ENCODE measurements around the gene DLG3. TPM values are rescaled to one million over a fixed set of nuclear protein-coding genes. Genes with fewer than 3 reads are reported as not detected.

DLG3 gene
- total RNA-seq, 1 donor from 2014 or later, result 10.3 TPM

DNA sequence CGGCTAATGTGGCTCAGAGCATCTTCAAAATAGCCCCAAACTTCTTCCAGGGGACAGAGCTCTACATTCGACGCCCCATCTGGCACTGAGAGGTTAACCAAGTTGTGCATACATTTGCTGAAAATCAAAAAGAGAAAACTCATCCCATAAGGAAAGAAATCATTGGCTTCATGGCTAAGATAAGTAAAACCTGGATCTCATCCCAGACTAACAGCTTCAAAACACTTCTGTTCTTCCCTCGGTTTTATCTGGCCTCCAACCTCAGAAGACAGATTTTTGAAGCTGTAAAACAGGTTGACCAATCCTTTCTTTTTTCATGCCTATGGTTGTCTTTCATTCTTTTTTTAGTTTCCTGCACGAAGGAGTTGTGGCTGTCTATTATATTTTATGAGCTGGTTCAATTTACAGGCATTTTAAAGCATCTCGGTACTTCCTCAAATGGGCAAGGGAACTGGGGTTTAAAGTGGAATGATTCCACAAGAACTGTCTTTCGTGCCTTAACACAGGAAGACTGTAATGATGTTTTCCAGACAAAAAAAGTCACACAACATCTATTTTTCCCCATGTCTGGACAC lies 107.6 kb downstream of the DLG3 start:
- no peak for DNase-seq (ENCODE audit: low spot score)
- Mint-ChIP-seq H3K4me1 (ENCODE audit: unreplicated experiment) (no peaks in the 10 kb centered on the region), H3K9me3 (ENCODE audit: unreplicated experiment) (no peaks in the 10 kb centered on the region), H3K27ac (ENCODE audit: unreplicated experiment) (no peak overlapping the region), H3K36me3 (ENCODE audit: low read depth, unreplicated experiment) (no peaks in the 10 kb centered on the region), H3K4me3 (ENCODE audit: unreplicated experiment) (no peak overlapping the region), H3K27me3 (ENCODE audit: unreplicated experiment) (no peaks in the 10 kb centered on the region)
- TF ChIP-seq, protein P1, sequence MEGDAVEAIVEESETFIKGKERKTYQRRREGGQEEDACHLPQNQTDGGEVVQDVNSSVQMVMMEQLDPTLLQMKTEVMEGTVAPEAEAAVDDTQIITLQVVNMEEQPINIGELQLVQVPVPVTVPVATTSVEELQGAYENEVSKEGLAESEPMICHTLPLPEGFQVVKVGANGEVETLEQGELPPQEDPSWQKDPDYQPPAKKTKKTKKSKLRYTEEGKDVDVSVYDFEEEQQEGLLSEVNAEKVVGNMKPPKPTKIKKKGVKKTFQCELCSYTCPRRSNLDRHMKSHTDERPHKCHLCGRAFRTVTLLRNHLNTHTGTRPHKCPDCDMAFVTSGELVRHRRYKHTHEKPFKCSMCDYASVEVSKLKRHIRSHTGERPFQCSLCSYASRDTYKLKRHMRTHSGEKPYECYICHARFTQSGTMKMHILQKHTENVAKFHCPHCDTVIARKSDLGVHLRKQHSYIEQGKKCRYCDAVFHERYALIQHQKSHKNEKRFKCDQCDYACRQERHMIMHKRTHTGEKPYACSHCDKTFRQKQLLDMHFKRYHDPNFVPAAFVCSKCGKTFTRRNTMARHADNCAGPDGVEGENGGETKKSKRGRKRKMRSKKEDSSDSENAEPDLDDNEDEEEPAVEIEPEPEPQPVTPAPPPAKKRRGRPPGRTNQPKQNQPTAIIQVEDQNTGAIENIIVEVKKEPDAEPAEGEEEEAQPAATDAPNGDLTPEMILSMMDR (IDR thresholded peaks at IDR 0.05; ENCODE audit: unreplicated experiment), result no peak

DNA sequence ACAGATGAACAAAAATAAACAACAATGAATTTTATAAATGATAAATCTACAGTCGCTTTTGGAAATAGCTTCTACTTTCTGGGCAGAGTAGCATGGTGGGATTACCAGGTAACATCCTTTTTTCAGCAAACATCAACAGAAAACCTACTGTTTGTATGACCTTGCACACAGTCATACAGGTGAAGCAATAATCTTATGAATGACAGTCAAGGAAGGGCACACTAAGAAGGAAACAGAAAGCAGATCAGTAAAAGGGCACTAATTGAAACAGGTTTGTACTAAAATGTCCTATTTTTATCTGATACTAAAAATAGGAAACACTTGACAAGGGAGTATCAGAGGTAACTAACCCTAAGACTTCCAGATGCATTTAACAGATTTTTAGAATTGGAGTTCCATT lies 108.9 kb downstream of the DLG3 start:
- no peak for DNase-seq (ENCODE audit: low spot score)

DNA sequence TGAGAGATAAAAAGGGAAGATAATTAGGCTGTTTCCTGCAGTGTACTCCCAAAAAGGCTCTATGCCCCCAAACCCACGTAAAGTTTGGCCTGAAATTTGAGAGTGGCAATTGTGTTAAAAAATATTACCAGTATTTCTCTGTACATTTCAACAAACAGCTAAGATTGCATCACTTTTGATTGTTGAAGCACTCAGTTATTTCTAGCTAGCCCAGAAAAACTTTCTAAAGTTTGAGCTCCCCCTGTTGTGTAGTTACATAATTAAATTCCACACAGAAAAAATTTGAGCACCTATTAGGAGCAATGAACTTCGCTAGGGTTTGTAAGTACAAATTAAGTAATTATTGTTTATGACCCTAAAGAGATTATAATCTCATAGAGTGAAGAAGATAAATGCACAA lies 109.4 kb downstream of the DLG3 start:
- Mint-ChIP-seq H3K4me1 (ENCODE audit: unreplicated experiment) (no peaks in the 10 kb centered on the region), H3K27ac (ENCODE audit: unreplicated experiment) (no peak overlapping the region), H3K9me3 (ENCODE audit: unreplicated experiment) (no peaks in the 10 kb centered on the region), H3K27me3 (ENCODE audit: unreplicated experiment) (no peaks in the 10 kb centered on the region), H3K36me3 (ENCODE audit: low read depth, unreplicated experiment) (no peaks in the 10 kb centered on the region), H3K4me3 (ENCODE audit: unreplicated experiment) (no peak overlapping the region)
- no peak for DNase-seq (ENCODE audit: low spot score)
- TF ChIP-seq, protein P1 (IDR thresholded peaks at IDR 0.05; ENCODE audit: unreplicated experiment), result no peak

More for the DNA sequence above, 108.9 kb downstream of the DLG3 start:
- Mint-ChIP-seq H3K36me3 (ENCODE audit: low read depth, unreplicated experiment) (no peaks in the 10 kb centered on the region), H3K4me1 (ENCODE audit: unreplicated experiment) (no peaks in the 10 kb centered on the region), H3K27ac (ENCODE audit: unreplicated experiment) (no peak overlapping the region), H3K4me3 (ENCODE audit: unreplicated experiment) (no peak overlapping the region), H3K9me3 (ENCODE audit: unreplicated experiment) (no peaks in the 10 kb centered on the region), H3K27me3 (ENCODE audit: unreplicated experiment) (no peaks in the 10 kb centered on the region)
- TF ChIP-seq, protein P1 (IDR thresholded peaks at IDR 0.05; ENCODE audit: unreplicated experiment), result no peak

DNA sequence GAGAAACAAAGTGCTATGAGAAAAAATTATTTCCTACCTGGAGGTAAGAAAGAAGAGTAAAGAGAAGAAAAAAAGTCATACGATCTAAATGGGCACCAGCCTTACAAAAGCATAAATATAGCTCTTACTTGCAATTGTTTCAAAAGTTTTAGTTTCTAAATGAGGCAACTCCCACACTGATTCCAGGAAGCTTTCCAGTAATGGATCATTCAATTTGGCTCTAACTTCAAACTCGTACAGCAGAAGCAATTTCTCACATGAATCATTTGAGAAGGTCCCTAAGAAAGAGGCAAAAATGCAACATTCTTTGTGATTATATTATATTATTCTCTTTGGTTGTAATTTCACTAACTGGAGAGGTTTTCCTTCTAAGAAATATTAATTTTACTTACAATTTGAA lies 109.9 kb downstream of the DLG3 start:
- H3K4me1 Mint-ChIP-seq (ENCODE audit: unreplicated experiment), result no peaks in the 10 kb centered on the region
- H3K27me3 Mint-ChIP-seq (ENCODE audit: unreplicated experiment), result no peaks in the 10 kb centered on the region
- TF ChIP-seq, protein P1 (IDR thresholded peaks at IDR 0.05; ENCODE audit: unreplicated experiment), result no peak
- no peak overlapping the region for H3K27ac Mint-ChIP-seq (ENCODE audit: unreplicated experiment)
- H3K4me3 Mint-ChIP-seq (ENCODE audit: unreplicated experiment), result no peak overlapping the region
- no peak for DNase-seq (ENCODE audit: low spot score)
- no peaks in the 10 kb centered on the region for H3K9me3 Mint-ChIP-seq (ENCODE audit: unreplicated experiment)
- no peaks in the 10 kb centered on the region for H3K36me3 Mint-ChIP-seq (ENCODE audit: low read depth, unreplicated experiment)

DNA sequence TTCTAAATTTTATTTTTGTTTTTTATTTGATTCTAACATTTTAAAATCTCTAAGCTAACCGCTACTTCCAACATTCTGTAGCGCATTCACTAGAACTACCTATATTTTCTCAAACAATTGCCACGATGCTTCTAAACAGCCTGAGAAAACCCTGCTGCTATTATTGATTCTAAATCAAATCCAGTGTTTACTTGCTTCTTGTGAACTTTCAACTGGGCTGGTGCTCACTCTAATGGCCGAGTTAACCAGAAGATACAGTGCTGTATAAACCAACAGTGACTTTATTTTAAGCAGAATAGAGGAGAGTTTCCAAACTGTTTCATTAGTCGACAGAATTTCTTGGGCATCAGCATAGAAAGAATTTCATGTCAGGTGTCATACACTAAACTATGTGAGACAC lies 110.3 kb downstream of the DLG3 start:
- Mint-ChIP-seq H3K4me3 (ENCODE audit: unreplicated experiment) (no peak overlapping the region), H3K4me1 (ENCODE audit: unreplicated experiment) (no peaks in the 10 kb centered on the region), H3K27ac (ENCODE audit: unreplicated experiment) (no peak overlapping the region), H3K36me3 (ENCODE audit: low read depth, unreplicated experiment) (no peaks in the 10 kb centered on the region), H3K9me3 (ENCODE audit: unreplicated experiment) (no peaks in the 10 kb centered on the region), H3K27me3 (ENCODE audit: unreplicated experiment) (no peaks in the 10 kb centered on the region)
- no peak for DNase-seq (ENCODE audit: low spot score)
- TF ChIP-seq, protein P1 (IDR thresholded peaks at IDR 0.05; ENCODE audit: unreplicated experiment), result no peak

Other genes with a start within 250 kb of the DLG3 start
- not detected for gene AWAT1, start 210.2 kb upstream of the DLG3 start, total RNA-seq (ENCODE audit: unreplicated experiment)
- gene P2RY4, start 184.6 kb upstream of the DLG3 start, total RNA-seq (ENCODE audit: unreplicated experiment), result 0.38 TPM
- gene ARR3, start 176.5 kb upstream of the DLG3 start, total RNA-seq (ENCODE audit: unreplicated experiment), result not detected
- gene RAB41, start 162.7 kb upstream of the DLG3 start, total RNA-seq (ENCODE audit: unreplicated experiment), result not detected
- 54.3 TPM for gene PDZD11, start 154.9 kb upstream of the DLG3 start, total RNA-seq (ENCODE audit: unreplicated experiment)
- gene KIF4A, start 154.7 kb upstream of the DLG3 start, total RNA-seq (ENCODE audit: unreplicated experiment), result 7.6 TPM
- gene GDPD2, start 21.5 kb upstream of the DLG3 start, total RNA-seq (ENCODE audit: unreplicated experiment), result 0.13 TPM

Data from endothelial cell (in vitro differentiated cells).